ENCODE results near the gene SYTL3.

SYTL3 gene

GRCh38 chr6:158737082-158737709, 87.3 kb downstream of the SYTL3 start:
- no peaks in the 10 kb centered on the region for H4K20me1 ChIP-seq (ENCODE audit: insufficient read depth, low read length)
- H3K36me3 ChIP-seq (ENCODE audit: insufficient read depth, low read length) = peaks cover 4% of the 10 kb centered on the region; the same call in 1 of the 2 replicates
- H3F3A ChIP-seq (ENCODE audit: insufficient read depth, low read length) = no peaks in the 10 kb centered on the region
- H3K4me2 ChIP-seq (ENCODE audit: low read length) = no peak overlapping the region
- H3K79me2 ChIP-seq (ENCODE audit: insufficient read depth, low read length) = no peaks in the 10 kb centered on the region
- H3K9me3 ChIP-seq (ENCODE audit: low read length) = peaks cover 11% of the 10 kb centered on the region; the same call in 1 of the 2 replicates
- no peaks in the 10 kb centered on the region for H3K27me3 ChIP-seq (ENCODE audit: insufficient read depth, low read length)
- H2AFZ ChIP-seq (ENCODE audit: low read length) = no peak overlapping the region
- H3K27ac ChIP-seq (ENCODE audit: low read depth, low read length, poor library complexity, severe bottlenecking) = no peak overlapping the region
- no peak overlapping the region for H3K9ac ChIP-seq (ENCODE audit: low read length)
- TF ChIP-seq EZH2 (IDR thresholded peaks at IDR 0.05; ENCODE audit: borderline replicate concordance, low read length) (no peak), CTCF (IDR thresholded peaks at IDR 0.05; ENCODE audit: low read length) (no peak)
- H3K4me1 ChIP-seq (ENCODE audit: insufficient read depth, low read length, severe bottlenecking) = no peaks in the 10 kb centered on the region
- no peak overlapping the region for H3K4me3 ChIP-seq (ENCODE audit: low read depth, low read length, poor library complexity, severe bottlenecking)
- H3K9me2 ChIP-seq (ENCODE audit: low read depth, low read length) = no peaks in the 10 kb centered on the region

GRCh38 chr6:158737710-158738615, 88.1 kb downstream of the SYTL3 start:
- H3F3A ChIP-seq (ENCODE audit: insufficient read depth, low read length) = no peaks in the 10 kb centered on the region
- no peak overlapping the region for H3K4me3 ChIP-seq (ENCODE audit: low read depth, low read length, poor library complexity, severe bottlenecking)
- H3K36me3 ChIP-seq (ENCODE audit: insufficient read depth, low read length) = peaks cover 4% of the 10 kb centered on the region; the same call in 1 of the 2 replicates
- H3K9ac ChIP-seq (ENCODE audit: low read length) = no peak overlapping the region
- H3K9me3 ChIP-seq (ENCODE audit: low read length) = peaks cover 11% of the 10 kb centered on the region; the same call in 1 of the 2 replicates
- TF ChIP-seq CTCF (IDR thresholded peaks at IDR 0.05; ENCODE audit: low read length) = no peak
- no peak for TF ChIP-seq EZH2 (IDR thresholded peaks at IDR 0.05; ENCODE audit: borderline replicate concordance, low read length)
- no peak overlapping the region for H3K4me2 ChIP-seq (ENCODE audit: low read length)
- no peak overlapping the region for H3K27ac ChIP-seq (ENCODE audit: low read depth, low read length, poor library complexity, severe bottlenecking)
- no peaks in the 10 kb centered on the region for H3K27me3 ChIP-seq (ENCODE audit: insufficient read depth, low read length)
- H3K79me2 ChIP-seq (ENCODE audit: insufficient read depth, low read length) = no peaks in the 10 kb centered on the region
- no peaks in the 10 kb centered on the region for H3K4me1 ChIP-seq (ENCODE audit: insufficient read depth, low read length, severe bottlenecking)
- no peaks in the 10 kb centered on the region for H4K20me1 ChIP-seq (ENCODE audit: insufficient read depth, low read length)
- no peak overlapping the region for H2AFZ ChIP-seq (ENCODE audit: low read length)
- no peaks in the 10 kb centered on the region for H3K9me2 ChIP-seq (ENCODE audit: low read depth, low read length)

GRCh38 chr6:158739673-158740072, 89.8 kb downstream of the SYTL3 start:
- Histone ChIP-seq H3K36me3 (ENCODE audit: insufficient read depth, low read length) (peaks cover 4% of the 10 kb centered on the region; the same call in 1 of the 2 replicates), H3K27ac (ENCODE audit: low read depth, low read length, poor library complexity, severe bottlenecking) (no peak overlapping the region), H3K9me3 (ENCODE audit: low read length) (peaks cover 5% of the 10 kb centered on the region; the same call in 1 of the 2 replicates), H3K79me2 (ENCODE audit: insufficient read depth, low read length) (no peaks in the 10 kb centered on the region), H3F3A (ENCODE audit: insufficient read depth, low read length) (no peaks in the 10 kb centered on the region), H3K27me3 (ENCODE audit: insufficient read depth, low read length) (no peaks in the 10 kb centered on the region), H3K9me2 (ENCODE audit: low read depth, low read length) (no peaks in the 10 kb centered on the region), H3K9ac (ENCODE audit: low read length) (no peak overlapping the region), H4K20me1 (ENCODE audit: insufficient read depth, low read length) (no peaks in the 10 kb centered on the region), H3K4me2 (ENCODE audit: low read length) (no peak overlapping the region), H2AFZ (ENCODE audit: low read length) (no peak overlapping the region), H3K4me1 (ENCODE audit: insufficient read depth, low read length, severe bottlenecking) (no peaks in the 10 kb centered on the region), H3K4me3 (ENCODE audit: low read depth, low read length, poor library complexity, severe bottlenecking) (no peak overlapping the region)
- no peak for TF ChIP-seq EZH2 (IDR thresholded peaks at IDR 0.05; ENCODE audit: borderline replicate concordance, low read length)
- TF ChIP-seq CTCF (IDR thresholded peaks at IDR 0.05; ENCODE audit: low read length) = no peak
